ENCODE measurements around the gene SMARCA2. TPM values are rescaled to one million over a fixed set of nuclear protein-coding genes. Genes with fewer than 3 reads are reported as not detected.

SMARCA2 gene
- total and polyA plus RNA-seq, 10 of the 15 experiments (the other 5 are each of a cell fraction or from before 2014, with no cell fraction given), result 100 to 392 (median 204) TPM

DNA sequence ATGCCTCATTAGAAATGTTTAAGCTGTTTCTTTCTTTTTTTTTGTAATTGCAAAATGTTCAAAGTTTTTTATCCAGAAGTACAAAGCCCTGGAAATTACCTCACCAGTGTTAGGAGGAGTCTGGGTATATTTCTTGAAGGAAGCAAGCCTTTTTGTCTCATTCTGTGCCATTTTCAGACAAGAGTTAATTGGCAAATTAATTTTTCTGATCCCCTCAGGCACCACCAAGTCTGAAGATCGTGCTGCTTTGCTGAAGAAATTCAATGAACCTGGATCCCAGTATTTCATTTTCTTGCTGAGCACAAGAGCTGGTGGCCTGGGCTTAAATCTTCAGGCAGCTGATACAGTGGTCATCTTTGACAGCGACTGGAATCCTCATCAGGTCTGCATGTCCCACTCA is 94.9 kb downstream of the SMARCA2 start:
- BruUV-seq (replicated peaks), result no TSS peak
- no peaks in the 10 kb centered on the region for H3K79me2 ChIP-seq (ENCODE audit: control insufficient read depth, insufficient read depth, low read length)
- no peaks in the 10 kb centered on the region for H4K20me1 ChIP-seq (ENCODE audit: control insufficient read depth, insufficient read depth)
- no peak overlapping the region for H3K9ac ChIP-seq (ENCODE audit: control insufficient read depth, insufficient read depth, low read length)
- in situ Hi-C loops (cut with MboI), result no loop called here
- no peak overlapping the region for H3K4me3 ChIP-seq
- FAIRE-seq (no peak), ATAC-seq (no peak), DNase-seq (ENCODE audit: low read depth, low spot score) (no peak)
- ChIA-PET SMC1A (ENCODE audit: uncharacterized antibody, unreplicated experiment) (interaction anchor here (0.7 kb wide), 1 partner anchor 400 kb away, joined by 3 read pairs; no protein-coding TSS in a partner anchor), RAD21 (ENCODE audit: unreplicated experiment) (no interaction called here), POLR2A (no interaction called here), CTCF (no interaction called here)
- H3K4me2 ChIP-seq (ENCODE audit: control insufficient read depth, insufficient read depth), result no peak overlapping the region
- no peaks in the 10 kb centered on the region for H3K9me3 ChIP-seq (replicated peaks; ENCODE audit: control insufficient read depth, insufficient read depth, low read length)
- no peaks in the 10 kb centered on the region for H3K4me1 ChIP-seq (ENCODE audit: control insufficient read depth, insufficient read depth, low read length)
- no peak overlapping the region for H2AFZ ChIP-seq (ENCODE audit: control insufficient read depth, low read depth, low read length)
- no peak overlapping the region for H3K27ac ChIP-seq (ENCODE audit: control insufficient read depth, insufficient read depth)
- H3K27me3 ChIP-seq (replicated peaks in 1 of 2; ENCODE audit: control insufficient read depth in 2 of 2, insufficient read depth in 2 of 2, low read length in 1 of 2), result no peaks in the 10 kb centered on the region
- TF ChIP-seq, protein P1, sequence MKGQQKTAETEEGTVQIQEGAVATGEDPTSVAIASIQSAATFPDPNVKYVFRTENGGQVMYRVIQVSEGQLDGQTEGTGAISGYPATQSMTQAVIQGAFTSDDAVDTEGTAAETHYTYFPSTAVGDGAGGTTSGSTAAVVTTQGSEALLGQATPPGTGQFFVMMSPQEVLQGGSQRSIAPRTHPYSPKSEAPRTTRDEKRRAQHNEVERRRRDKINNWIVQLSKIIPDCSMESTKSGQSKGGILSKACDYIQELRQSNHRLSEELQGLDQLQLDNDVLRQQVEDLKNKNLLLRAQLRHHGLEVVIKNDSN (IDR thresholded peaks at IDR 0.05; ENCODE audit: borderline replicate concordance, extremely low read length, insufficient read depth, low read depth, low read length), result no peak
- TF ChIP-seq, protein P2, sequence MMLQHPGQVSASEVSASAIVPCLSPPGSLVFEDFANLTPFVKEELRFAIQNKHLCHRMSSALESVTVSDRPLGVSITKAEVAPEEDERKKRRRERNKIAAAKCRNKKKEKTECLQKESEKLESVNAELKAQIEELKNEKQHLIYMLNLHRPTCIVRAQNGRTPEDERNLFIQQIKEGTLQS (IDR thresholded peaks at IDR 0.05; ENCODE audit: borderline replicate concordance, extremely low read depth, low read depth, low read length), result no peak
- TF ChIP-seq ZNF217 (IDR thresholded peaks at IDR 0.05) (no peak), CHD1 (IDR thresholded peaks at IDR 0.05; ENCODE audit: low read depth, low read length) (no peak), NFIC (IDR thresholded peaks at IDR 0.05; ENCODE audit: low read depth, low read length) (no peak), TCF7 (IDR thresholded peaks at IDR 0.05; ENCODE audit: borderline replicate concordance) (no peak), POLR2A (IDR thresholded peaks at IDR 0.05; ENCODE audit: low read depth, low read length) (no peak), NR2C2 (IDR thresholded peaks at IDR 0.05; ENCODE audit: borderline replicate concordance, control insufficient read depth, insufficient read length, low read depth) (no peak), ZNF384 (IDR thresholded peaks at IDR 0.05; ENCODE audit: borderline replicate concordance, low read depth, low read length) (no peak), NRF1 (conservative IDR thresholded peaks at IDR 0.05; ENCODE audit: low read depth, low read length) (no peak), ZZZ3 (IDR thresholded peaks at IDR 0.05; ENCODE audit: control insufficient read depth, insufficient read length, low read depth) (no peak), CBFB (IDR thresholded peaks at IDR 0.05; ENCODE audit: low read depth) (no peak), ESRRA (IDR thresholded peaks at IDR 0.05; ENCODE audit: low read length) (no peak), CBX3 (IDR thresholded peaks at IDR 0.05; ENCODE audit: borderline replicate concordance, low read depth) (no peak), ZNF24 (IDR thresholded peaks at IDR 0.05) (no peak), MEF2A (IDR thresholded peaks at IDR 0.05; ENCODE audit: insufficient read depth, low read depth, low read length) (no peak), ZNF207 (IDR thresholded peaks at IDR 0.05; ENCODE audit: borderline replicate concordance) (no peak), MTA2 (IDR thresholded peaks at IDR 0.05; ENCODE audit: low read depth) (no peak), BMI1 (IDR thresholded peaks at IDR 0.05; ENCODE audit: borderline replicate concordance) (no peak)
- TF ChIP-seq, protein P3, sequence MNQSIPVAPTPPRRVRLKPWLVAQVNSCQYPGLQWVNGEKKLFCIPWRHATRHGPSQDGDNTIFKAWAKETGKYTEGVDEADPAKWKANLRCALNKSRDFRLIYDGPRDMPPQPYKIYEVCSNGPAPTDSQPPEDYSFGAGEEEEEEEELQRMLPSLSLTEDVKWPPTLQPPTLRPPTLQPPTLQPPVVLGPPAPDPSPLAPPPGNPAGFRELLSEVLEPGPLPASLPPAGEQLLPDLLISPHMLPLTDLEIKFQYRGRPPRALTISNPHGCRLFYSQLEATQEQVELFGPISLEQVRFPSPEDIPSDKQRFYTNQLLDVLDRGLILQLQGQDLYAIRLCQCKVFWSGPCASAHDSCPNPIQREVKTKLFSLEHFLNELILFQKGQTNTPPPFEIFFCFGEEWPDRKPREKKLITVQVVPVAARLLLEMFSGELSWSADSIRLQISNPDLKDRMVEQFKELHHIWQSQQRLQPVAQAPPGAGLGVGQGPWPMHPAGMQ (IDR thresholded peaks at IDR 0.05; ENCODE audit: borderline replicate concordance), result no peak
- intact Hi-C loops (cut with micrococcal nuclease; ENCODE audit: unreplicated experiment), result no loop called here
- 72% methylated on average over 2 of the region's 2 CpGs for WGBS (ENCODE audit: insufficient coverage, insufficient replicate concordance, low lambda C conversion rate, missing lambda C conversion rate)
- peaks cover 14 to 62% of the 10 kb centered on the region in 2 experiments for H3K36me3 ChIP-seq (ENCODE audit: control insufficient read depth in 2 of 2, insufficient read depth in 2 of 2, low read length in 1 of 2)

Data from GM12878 (cell line).